GM12878 (cell line): ENCODE measurements around the gene TRABD. TPM values are rescaled to one million over a fixed set of nuclear protein-coding genes. Genes with fewer than 3 reads are reported as not detected.

Experiments
- ATAC-seq: fragments of 200-7000 bp; cut with Tn5 transposase; 3 replicates; pipeline ENCODE4 v1.9.1; 2020; ENCODE audit warnings: mild to moderate bottlenecking, moderate library complexity
- BruUV-seq: library from RNA; stranded (reverse); fragments of 400-500 nt; replicated peaks from 2 replicates; lab custom pipeline; 2021; lab: Mats Ljungman, UMichigan
- CTCF ChIA-PET: fragments of 300-600 bp; sonication (Branson Sonifier 250); formaldehyde crosslinking; extraction: SDS; loops from one replicate; lab custom pipeline; 2021; ENCODE audit warnings: inconsistent platforms; lab: Yijun Ruan, JAX
- POLR2A ChIA-PET: fragments of 350-600 bp; formaldehyde crosslinking; extraction: SDS; loops from one replicate; lab custom pipeline; 2021; ENCODE audit warnings: inconsistent platforms; lab: Charles Lee
- RAD21 ChIA-PET: fragments of 300-600 bp; sonication (Branson Sonifier 250); formaldehyde crosslinking; loops from one replicate; lab custom pipeline; 2023; ENCODE audit warnings: antibody characterized with exemption; ENCODE audit not compliant: unreplicated experiment; lab: Charles Lee
- SMC1A ChIA-PET: fragments of 300-600 bp; sonication (Branson Sonifier 250); formaldehyde crosslinking; loops from one replicate; lab custom pipeline; 2023; ENCODE audit not compliant: unreplicated experiment, uncharacterized antibody; lab: Charles Lee
- DNase-seq: peaks from one replicate; pipeline ENCODE4 v3.0.0-alpha.2; 2011; ENCODE audit warnings: low read depth, low spot score
- FAIRE-seq: peaks from 3 replicates; lab custom pipeline; 2011; peaks lifted over from hg19 to GRCh38; lab: Jason Lieb, UNC
- H2AFZ ChIP-seq: 2 replicates; pipeline ENCODE4 v1.6.0; 2011; ENCODE audit warnings: low read depth, low read length, control low read depth; ENCODE audit not compliant: control insufficient read depth
- H3K27ac ChIP-seq: 2 replicates; pipeline ENCODE4 v1.5.1; 2011; ENCODE audit warnings: control low read depth; ENCODE audit not compliant: control insufficient read depth, insufficient read depth
- H3K27me3 ChIP-seq, 2 experiments: replicated peaks in 1 of 2; 2 replicates each; pipeline versions ENCODE4 v1.6.0 to v1.6.1; 2011; ENCODE audit warnings: low read length in 1 of 2; ENCODE audit not compliant: control insufficient read depth in 2 of 2, insufficient read depth in 2 of 2
- H3K36me3 ChIP-seq, 2 experiments: 2 replicates each; pipeline ENCODE4 v1.5.1; 2011; ENCODE audit warnings: low read length in 1 of 2; ENCODE audit not compliant: control insufficient read depth in 2 of 2, insufficient read depth in 2 of 2
- H3K4me1 ChIP-seq: 2 replicates; pipeline ENCODE4 v1.6.1; 2011; ENCODE audit warnings: mild to moderate bottlenecking, low read length, moderate library complexity, mixed read lengths; ENCODE audit not compliant: control insufficient read depth, insufficient read depth
- H3K4me2 ChIP-seq: 2 replicates; pipeline ENCODE4 v1.6.0; 2011; ENCODE audit warnings: control low read depth; ENCODE audit not compliant: control insufficient read depth, insufficient read depth
- H3K4me3 ChIP-seq: fragments of 200-600 bp; sonication (generic); 2 replicates; pipeline ENCODE4 v1.5.1; 2016
- H3K79me2 ChIP-seq: 2 replicates; pipeline ENCODE4 v1.6.0; 2011; ENCODE audit warnings: low read length; ENCODE audit not compliant: control insufficient read depth, insufficient read depth
- H3K9ac ChIP-seq: 2 replicates; pipeline ENCODE4 v1.8.0; 2011; ENCODE audit warnings: low read length, control low read depth, mixed read lengths; ENCODE audit not compliant: control insufficient read depth, insufficient read depth
- H3K9me3 ChIP-seq: replicated peaks from 3 replicates; pipeline ENCODE4 v1.5.1; 2011; ENCODE audit warnings: mild to moderate bottlenecking, low read length; ENCODE audit not compliant: control insufficient read depth, insufficient read depth
- H4K20me1 ChIP-seq: 2 replicates; pipeline ENCODE4 v1.6.0; 2011; ENCODE audit not compliant: control insufficient read depth, insufficient read depth
- ASH2L ChIP-seq: fragments of 300-600, 200-600 bp; sonication (generic); IDR thresholded peaks from 2 replicates; pipeline ENCODE4 v1.6.1; 2017; ENCODE audit warnings: low read depth, mild to moderate bottlenecking, borderline replicate concordance
- CEBPB ChIP-seq, 2 experiments: fragments of 150-350 bp in 1 of 2; IDR thresholded peaks; 2 replicates each; pipeline ENCODE4 v1.6.1; 2012 to 2014; ENCODE audit warnings: low read depth in 2 of 2, low read length in 2 of 2, borderline replicate concordance in 1 of 2, inconsistent platforms in 1 of 2
- CEBPZ ChIP-seq: fragments of 150-350 bp; IDR thresholded peaks from 2 replicates; pipeline ENCODE4 v1.6.1; 2016; ENCODE audit warnings: low read depth, low read length
- EZH2 ChIP-seq: IDR thresholded peaks from 2 replicates; pipeline ENCODE4 v1.6.1; 2012; ENCODE audit warnings: low read depth, mild to moderate bottlenecking, control low read depth, inconsistent platforms, low read length, borderline replicate concordance; ENCODE audit not compliant: control insufficient read depth
- KAT2A ChIP-seq: conservative IDR thresholded peaks from 2 replicates; pipeline ENCODE4 v1.6.1; 2011; ENCODE audit warnings: low read depth, low read length; ENCODE audit not compliant: control insufficient read depth
- KLF5 ChIP-seq: fragments of 450-650 bp; IDR thresholded peaks from 2 replicates; pipeline ENCODE4 v1.6.1; 2014; ENCODE audit warnings: mild to moderate bottlenecking; ENCODE audit not compliant: partially characterized antibody
- POLR2AphosphoS2 ChIP-seq: IDR thresholded peaks from 2 replicates; pipeline ENCODE4 v1.6.1; 2011; ENCODE audit warnings: low read depth, mild to moderate bottlenecking, low read length, improper control_type of control experiment, moderate library complexity
- RBBP5 ChIP-seq: fragments of 200-600 bp; sonication (generic); conservative IDR thresholded peaks from 2 replicates; pipeline ENCODE4 v1.6.1; 2016
- RCOR1 ChIP-seq: conservative IDR thresholded peaks from 2 replicates; pipeline ENCODE4 v1.6.1; 2012; ENCODE audit warnings: low read depth, low read length, improper control_type of control experiment
- ZNF384 ChIP-seq: IDR thresholded peaks from 2 replicates; pipeline ENCODE4 v1.6.1; 2012; ENCODE audit warnings: low read depth, mild to moderate bottlenecking, low read length, improper control_type of control experiment, borderline replicate concordance
- WGBS: methylation state at CpG from one replicate; pipeline ENCODE4 v1.1.6; 2016; ENCODE audit warnings: low lambda C conversion rate; ENCODE audit not compliant: insufficient replicate concordance, insufficient coverage; ENCODE audit errors: missing lambda C conversion rate; 5-methylcytosine and 5-hydroxymethylcytosine counted together
- in situ Hi-C: fragments of 300-500 bp; cut with MboI; formaldehyde crosslinking; loops from 9 replicates; pipeline ENCODE4 v1.14.3; 2018; ENCODE audit warnings: mixed read lengths
- intact Hi-C: fragments of 100-400 bp; cut with micrococcal nuclease; formaldehyde crosslinking; loops from one replicate; pipeline ENCODE4 v1.14.2; 2022; ENCODE audit not compliant: unreplicated experiment
- polyA plus RNA-seq, 11 experiments: library from polyadenylated mRNA; depleted of rRNA in 4 of 11; unstranded in 6 of 11; stranded (reverse) in 5 of 11; fragments of >200 nt; fragmentation: Nextera tagmentation in 4 of 11; fragmentation: Illumina TruSeq in 1 of 11; extraction: Ambion mirVana in 4 of 11; extraction: Trizol in 1 of 11; gene quantifications; 1 replicate in 1 of 11; 2 replicates in 10 of 11; pipeline versions ENCODE4 v1.2.1 to v1.2.3, GENCODE V29; 2011 to 2016; ENCODE audit warnings: inconsistent platforms in 2 of 11, missing spikeins in 2 of 11, low read depth in 1 of 11
- total RNA-seq, 4 experiments: library from RNA; depleted of rRNA in 3 of 4; stranded (reverse); fragments of >200 nt in 3 of 4; fragmentation: Illumina TruSeq in 1 of 4; extraction: Trizol in 1 of 4; gene quantifications; 2 replicates each; pipeline versions ENCODE4 v1.2.1 to v1.2.3, GENCODE V29; 2013 to 2021
- TF ChIP-seq, protein P1 (sequence below): fragments of 450-650 bp; IDR thresholded peaks from 2 replicates; pipeline ENCODE4 v1.6.1; 2016; ENCODE audit warnings: mild to moderate bottlenecking

The TRABD gene
- total and polyA plus RNA-seq, 10 of the 15 experiments (the other 5 are each of a cell fraction or from before 2014, with no cell fraction given): 0.43 to 116 (median 58.1) TPM

DNA sequence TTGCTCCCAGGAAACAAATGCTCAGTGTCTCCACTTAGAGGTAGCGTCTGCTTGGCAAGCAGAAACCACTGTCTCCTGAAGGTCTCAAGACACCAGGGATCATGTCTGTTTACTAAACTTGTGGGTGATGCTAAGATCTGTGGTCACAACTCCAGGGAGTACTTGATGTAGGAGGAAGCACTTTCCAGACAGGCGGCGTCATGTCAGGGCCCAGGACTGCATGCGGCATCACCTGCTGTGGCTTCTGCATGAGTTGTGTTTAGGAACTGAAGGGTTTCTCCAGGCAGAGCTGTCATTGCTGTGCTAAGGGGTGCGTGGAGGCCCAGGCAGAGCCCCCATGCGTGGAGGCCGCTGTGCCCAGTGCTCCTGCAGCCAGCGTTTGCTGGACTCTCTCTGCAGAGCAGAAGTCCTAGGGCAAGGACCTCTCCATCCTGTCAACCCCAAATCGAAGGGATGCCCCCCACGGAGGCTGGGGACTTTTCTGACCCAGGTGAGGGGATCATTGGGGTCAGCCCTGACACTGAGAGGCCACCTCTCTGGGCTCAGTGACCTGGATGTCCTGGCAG, 23.2 kb upstream of the TRABD start:
- ChIA-PET CTCF (no interaction called here), RAD21 (no interaction called here), SMC1A (no interaction called here), POLR2A (no interaction called here)
- FAIRE-seq (no peak), ATAC-seq (no peak), DNase-seq (no peak)
- WGBS: 64% methylated on average over 10 of the region's 10 CpGs
- no peaks in the 10 kb centered on the region for H3K79me2 ChIP-seq
- no peaks in the 10 kb centered on the region for H3K36me3 ChIP-seq
- no peak overlapping the region for H3K4me2 ChIP-seq
- intact Hi-C loops: no loop called here
- H3K9ac ChIP-seq: no peak overlapping the region
- H3K27ac ChIP-seq: no peak overlapping the region
- no peaks in the 10 kb centered on the region for H3K4me1 ChIP-seq
- H3K27me3 ChIP-seq: peaks cover 2 to 4% of the 10 kb centered on the region in 2 experiments; a peak in 2 of 4 replicates
- in situ Hi-C loops: no loop called here
- no peaks in the 10 kb centered on the region for H4K20me1 ChIP-seq
- no peak overlapping the region for H2AFZ ChIP-seq
- no TSS peak for BruUV-seq
- H3K4me3 ChIP-seq: no peak overlapping the region
- TF ChIP-seq ASH2L (no peak), RBBP5 (no peak), ZNF384 (no peak), KLF5 (no peak), POLR2AphosphoS2 (no peak), RCOR1 (no peak)
- no peaks in the 10 kb centered on the region for H3K9me3 ChIP-seq

DNA sequence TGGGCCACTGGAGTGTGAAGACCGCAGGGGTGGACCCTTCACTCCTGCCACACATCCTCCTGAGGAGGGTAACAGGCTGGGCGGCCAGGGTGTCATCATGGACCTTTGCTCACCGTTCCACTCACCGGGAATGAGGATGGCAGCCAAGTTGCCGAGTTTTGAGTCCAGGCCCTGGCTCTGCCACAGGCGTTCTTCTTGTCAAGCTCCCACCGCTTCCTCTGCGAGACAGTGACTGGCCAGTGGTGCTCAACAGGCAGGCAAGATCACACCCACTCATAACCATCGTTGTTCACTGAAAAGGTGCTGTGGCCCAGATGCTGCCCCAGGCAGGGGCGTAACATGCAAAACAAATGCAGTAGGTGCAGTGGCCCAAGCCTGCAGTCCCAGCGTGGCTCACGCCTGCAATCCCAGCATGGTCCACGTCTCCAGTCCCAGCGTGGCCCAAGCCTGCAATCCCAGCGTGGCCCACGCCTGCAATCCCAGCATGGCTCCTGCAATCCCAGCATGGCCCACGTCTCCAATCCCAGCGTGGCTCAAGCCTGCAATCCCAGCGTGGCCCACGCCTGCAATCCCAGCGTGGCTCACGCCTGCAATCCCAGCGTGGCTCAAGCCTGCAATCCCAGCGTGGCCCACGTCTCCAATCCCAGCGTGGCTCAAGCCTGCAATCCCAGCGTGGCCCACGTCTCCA, 20.1 kb upstream of the TRABD start:
- Histone ChIP-seq H3K79me2 (no peaks in the 10 kb centered on the region), H3K9me3 (no peaks in the 10 kb centered on the region), H3K4me1 (no peaks in the 10 kb centered on the region), H2AFZ (no peak overlapping the region), H3K27ac (no peak overlapping the region), H3K27me3 (peaks cover 2 to 5% of the 10 kb centered on the region in 2 experiments; a peak in 3 of 4 replicates), H4K20me1 (no peaks in the 10 kb centered on the region), H3K4me3 (no peak overlapping the region), H3K9ac (no peak overlapping the region), H3K36me3 (no peaks in the 10 kb centered on the region), H3K4me2 (no peak overlapping the region)
- FAIRE-seq (no peak), DNase-seq (no peak), ATAC-seq (no peak)
- WGBS: 71% methylated on average over 27 of the region's 28 CpGs
- in situ Hi-C loops (no loop called here), intact Hi-C loops (no loop called here)
- POLR2A ChIA-PET: no interaction called here
- SMC1A ChIA-PET: no interaction called here
- RAD21 ChIA-PET: no interaction called here
- no TSS peak for BruUV-seq
- CTCF ChIA-PET: interaction anchor here (0.6 to 1.4 kb wide), 2 partner anchors 44 to 46 kb away, joined by 4 read pairs; no protein-coding TSS in a partner anchor
- TF ChIP-seq EZH2: no peak
- no peak for TF ChIP-seq KAT2A
- no peak for TF ChIP-seq CEBPZ
- TF ChIP-seq CEBPB (IDR thresholded peaks at IDR 0.05; ENCODE audit: borderline replicate concordance in 1 of 2, low read depth in 2 of 2, low read length in 2 of 2): no peak
- TF ChIP-seq, protein P1, sequence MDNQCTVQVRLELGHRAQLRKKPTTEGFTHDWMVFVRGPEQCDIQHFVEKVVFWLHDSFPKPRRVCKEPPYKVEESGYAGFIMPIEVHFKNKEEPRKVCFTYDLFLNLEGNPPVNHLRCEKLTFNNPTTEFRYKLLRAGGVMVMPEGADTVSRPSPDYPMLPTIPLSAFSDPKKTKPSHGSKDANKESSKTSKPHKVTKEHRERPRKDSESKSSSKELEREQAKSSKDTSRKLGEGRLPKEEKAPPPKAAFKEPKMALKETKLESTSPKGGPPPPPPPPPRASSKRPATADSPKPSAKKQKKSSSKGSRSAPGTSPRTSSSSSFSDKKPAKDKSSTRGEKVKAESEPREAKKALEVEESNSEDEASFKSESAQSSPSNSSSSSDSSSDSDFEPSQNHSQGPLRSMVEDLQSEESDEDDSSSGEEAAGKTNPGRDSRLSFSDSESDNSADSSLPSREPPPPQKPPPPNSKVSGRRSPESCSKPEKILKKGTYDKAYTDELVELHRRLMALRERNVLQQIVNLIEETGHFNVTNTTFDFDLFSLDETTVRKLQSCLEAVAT: no peak
- no peak for TF ChIP-seq RCOR1
